GM12891 (cell line): Measurements from ENCODE around the gene DYNLT1.

Experiments
- PAX5 ChIP-seq: IDR thresholded peaks from 2 replicates; pipeline ENCODE4 v1.6.1; 2011; ENCODE audit warnings: low read length, moderate library complexity, mild to moderate bottlenecking; ENCODE audit not compliant: insufficient read depth, severe bottlenecking
- POLR2A ChIP-seq: IDR thresholded peaks from 2 replicates; pipeline ENCODE4 v1.6.1; 2011; ENCODE audit warnings: low read depth, low read length, control low read depth
- POLR2AphosphoS5 ChIP-seq: IDR thresholded peaks from 2 replicates; pipeline ENCODE4 v1.6.1; 2011; ENCODE audit warnings: low read depth, low read length, control low read depth
- POU2F2 ChIP-seq: IDR thresholded peaks from 2 replicates; pipeline ENCODE4 v1.6.1; 2011; ENCODE audit warnings: low read depth, mild to moderate bottlenecking, control low read depth, low read length, moderate library complexity
- TAF1 ChIP-seq: IDR thresholded peaks from 2 replicates; pipeline ENCODE4 v1.6.1; 2011; ENCODE audit warnings: low read depth, low read length, control low read depth

GRCh38 chr6:158620963-158621693 is 23.4 kb downstream of the DYNLT1 start:
- TF ChIP-seq POLR2A (no peak), POLR2AphosphoS5 (no peak), TAF1 (no peak), PAX5 (no peak), POU2F2 (no peak)
